Measurements from ENCODE around the gene ZNF593OS.

ZNF593OS gene

DNA sequence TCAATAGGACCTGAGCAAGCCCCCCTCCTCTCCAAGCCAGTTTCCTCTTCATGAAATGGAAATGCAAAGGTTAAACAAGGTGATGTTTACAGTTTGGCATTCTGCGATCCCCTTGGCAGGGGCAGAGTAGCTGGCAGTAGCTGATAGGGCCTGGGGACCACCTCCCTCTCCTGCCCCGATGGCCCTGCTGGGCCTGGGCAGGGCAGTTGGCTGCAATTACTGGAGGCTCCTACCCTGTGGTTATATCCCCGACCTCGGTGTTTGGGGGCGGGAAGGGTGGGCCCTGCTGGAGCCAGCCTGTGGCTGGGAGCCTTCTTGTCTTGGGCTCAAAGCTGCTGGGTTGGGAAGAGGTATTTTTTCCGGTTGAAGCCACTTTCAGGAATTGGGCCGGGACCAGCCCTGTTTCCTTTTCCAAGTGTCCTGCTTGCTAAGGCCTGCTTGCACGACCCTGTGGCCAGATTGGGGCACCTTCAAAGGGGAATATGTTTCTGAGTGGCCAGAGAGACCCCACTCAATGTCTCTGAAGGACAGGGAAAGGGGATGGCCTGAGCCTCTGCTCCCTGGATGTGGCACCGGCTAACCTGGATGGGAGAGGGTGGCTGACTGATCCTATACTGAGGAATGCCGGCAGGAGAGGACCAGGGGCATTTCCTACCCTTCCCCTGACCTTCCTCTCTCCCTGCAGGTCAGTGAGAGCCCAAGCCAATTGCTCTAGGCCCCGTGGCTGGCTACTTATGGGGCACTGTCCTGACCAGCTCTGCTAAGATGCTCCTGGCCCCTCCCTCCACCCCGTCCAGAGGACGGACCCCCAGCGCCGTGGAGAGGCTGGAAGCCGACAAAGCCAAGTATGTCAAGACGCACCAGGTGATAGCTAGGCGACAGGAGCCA lies 10.9 kb downstream of the ZNF593OS start:
- DNase-seq (ENCODE audit: low spot score): no peak
- H3K18ac ChIP-seq (ENCODE audit: low read length): peak overlapping the region; percentile 98
- peak overlapping the region in 1 of 2 donors; percentile 73 for H3K4me3 ChIP-seq (ENCODE audit: low read length in 2 of 2)
- H3K4ac ChIP-seq (ENCODE audit: low read length): peak overlapping the region; percentile 80
- peaks cover 43 to 48% of the 10 kb centered on the region in 2 donors for H3K4me1 ChIP-seq (ENCODE audit: control insufficient read depth in 2 of 2, insufficient read depth in 1 of 2, low read depth in 1 of 2, low read length in 2 of 2)
- no peak overlapping the region for H2BK12ac ChIP-seq (ENCODE audit: low read length)
- no peaks in the 10 kb centered on the region for H3K9me3 ChIP-seq (replicated peaks in 1 of 2; ENCODE audit: control insufficient read depth in 2 of 2, insufficient read depth in 1 of 2, low read depth in 1 of 2, low read length in 2 of 2)
- peak overlapping the region; percentile 77 for H3K14ac ChIP-seq (ENCODE audit: low read length)
- H2AK5ac ChIP-seq (ENCODE audit: low read depth, low read length): peak overlapping the region; percentile 92
- H4K8ac ChIP-seq (ENCODE audit: low read depth, low read length): no peak overlapping the region
- peaks cover 3 to 35% (median 3%) of the 10 kb centered on the region in 3 experiments for H3K27me3 ChIP-seq (ENCODE audit: control insufficient read depth in 3 of 3, insufficient read depth in 3 of 3, low read depth in 1 of 3, low read length in 3 of 3)
- H3K9ac ChIP-seq (ENCODE audit: low read depth, low read length, poor library complexity): peak overlapping the region; percentile 73
- H2BK15ac ChIP-seq (ENCODE audit: low read length): peak overlapping the region; percentile 96
- no CpG with 5 or more reads among the region's 18 CpGs for WGBS, 2 donors (ENCODE audit: extremely low coverage in 2 of 2, insufficient read length in 2 of 2, insufficient replicate concordance in 1 of 2)
- peak overlapping the region; percentile 99 for H3K23ac ChIP-seq (ENCODE audit: low read depth, low read length, poor library complexity)
- H2BK5ac ChIP-seq (ENCODE audit: low read length): no peak overlapping the region
- H4K91ac ChIP-seq (ENCODE audit: low read depth, low read length, poor library complexity): peak overlapping the region; percentile 73
- H2AFZ ChIP-seq (ENCODE audit: low read length): no peak overlapping the region
- no peaks in the 10 kb centered on the region for H3K36me3 ChIP-seq (replicated peaks in 1 of 2; ENCODE audit: control insufficient read depth in 2 of 2, insufficient read depth in 2 of 2, low read length in 2 of 2)
- no peak overlapping the region for H3K27ac ChIP-seq (replicated peaks; ENCODE audit: low read length)
- H3K4me2 ChIP-seq (ENCODE audit: insufficient read depth, low read length, poor library complexity, severe bottlenecking): peak overlapping the region; percentile 75
- H3K79me1 ChIP-seq (ENCODE audit: low read depth, low read length): no peaks in the 10 kb centered on the region
- H2BK120ac ChIP-seq (ENCODE audit: low read depth, low read length): peak overlapping the region; percentile 10

DNA sequence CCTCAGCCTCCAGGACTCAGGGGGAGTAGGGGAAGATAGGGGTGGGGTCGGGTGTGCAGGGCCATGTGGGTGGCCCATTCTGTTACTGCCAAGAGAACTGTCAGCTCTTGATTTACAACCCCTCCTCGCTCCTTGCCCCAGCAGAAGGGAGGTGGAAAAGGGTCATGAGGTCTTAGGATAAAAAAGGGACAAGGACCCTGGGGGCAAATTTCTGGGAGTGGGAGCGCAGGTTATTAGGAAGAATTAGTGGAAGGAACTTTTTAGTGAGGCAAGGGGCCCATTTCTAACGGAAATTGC lies 11.9 kb downstream of the ZNF593OS start:
- H2BK120ac ChIP-seq (ENCODE audit: low read depth, low read length): no peak overlapping the region
- H3K4me2 ChIP-seq (ENCODE audit: insufficient read depth, low read length, poor library complexity, severe bottlenecking): no peak overlapping the region
- H3K9ac ChIP-seq (ENCODE audit: low read depth, low read length, poor library complexity): no peak overlapping the region
- H2BK5ac ChIP-seq (ENCODE audit: low read length): no peak overlapping the region
- no peak for DNase-seq (ENCODE audit: low spot score)
- no peaks in the 10 kb centered on the region for H3K36me3 ChIP-seq (replicated peaks in 1 of 2; ENCODE audit: control insufficient read depth in 2 of 2, insufficient read depth in 2 of 2, low read length in 2 of 2)
- peak overlapping the region; percentile 84 for H2AFZ ChIP-seq (ENCODE audit: low read length)
- H3K18ac ChIP-seq (ENCODE audit: low read length): no peak overlapping the region
- no peak overlapping the region for H2BK15ac ChIP-seq (ENCODE audit: low read length)
- peaks cover 47 to 48% of the 10 kb centered on the region in 2 donors for H3K4me1 ChIP-seq (ENCODE audit: control insufficient read depth in 2 of 2, insufficient read depth in 1 of 2, low read depth in 1 of 2, low read length in 2 of 2)
- H3K79me1 ChIP-seq (ENCODE audit: low read depth, low read length): no peaks in the 10 kb centered on the region
- peak overlapping the region in 1 of 2 donors; percentile 50 for H3K4me3 ChIP-seq (ENCODE audit: low read length in 2 of 2)
- peaks cover 3 to 38% (median 5%) of the 10 kb centered on the region in 3 experiments for H3K27me3 ChIP-seq (ENCODE audit: control insufficient read depth in 3 of 3, insufficient read depth in 3 of 3, low read depth in 1 of 3, low read length in 3 of 3)
- H3K27ac ChIP-seq (replicated peaks; ENCODE audit: low read length): no peak overlapping the region
- H3K4ac ChIP-seq (ENCODE audit: low read length): no peak overlapping the region
- H3K9me3 ChIP-seq (replicated peaks in 1 of 2; ENCODE audit: control insufficient read depth in 2 of 2, insufficient read depth in 1 of 2, low read depth in 1 of 2, low read length in 2 of 2): no peaks in the 10 kb centered on the region
- H3K14ac ChIP-seq (ENCODE audit: low read length): no peak overlapping the region
- peak overlapping the region; percentile 13 for H2AK5ac ChIP-seq (ENCODE audit: low read depth, low read length)
- H2BK12ac ChIP-seq (ENCODE audit: low read length): no peak overlapping the region
- no CpG with 5 or more reads among the region's 4 CpGs for WGBS, 2 donors (ENCODE audit: extremely low coverage in 2 of 2, insufficient read length in 2 of 2, insufficient replicate concordance in 1 of 2)
- H3K23ac ChIP-seq (ENCODE audit: low read depth, low read length, poor library complexity): no peak overlapping the region
- H4K91ac ChIP-seq (ENCODE audit: low read depth, low read length, poor library complexity): no peak overlapping the region
- H4K8ac ChIP-seq (ENCODE audit: low read depth, low read length): no peak overlapping the region

- H3K18ac ChIP-seq (ENCODE audit: low read length): peak within 1 kb of the TSS; percentile 73
- H2BK120ac ChIP-seq (ENCODE audit: low read depth, low read length): no peak within 1 kb of the TSS
- H3K23ac ChIP-seq (ENCODE audit: low read depth, low read length, poor library complexity): no peak within 1 kb of the TSS
- H2BK15ac ChIP-seq (ENCODE audit: low read length): peak within 1 kb of the TSS; percentile 49
- no peaks in the 10 kb centered on the region for H3K79me1 ChIP-seq (ENCODE audit: low read depth, low read length)
- H3K4me3 ChIP-seq (ENCODE audit: low read length in 2 of 2): peak within 1 kb of the TSS; percentile 43 to 50
- H3K14ac ChIP-seq (ENCODE audit: low read length): no peak within 1 kb of the TSS
- no peaks in the 10 kb centered on the region for H3K9me3 ChIP-seq (replicated peaks in 1 of 2; ENCODE audit: control insufficient read depth in 2 of 2, insufficient read depth in 1 of 2, low read depth in 1 of 2, low read length in 2 of 2)
- H3K4ac ChIP-seq (ENCODE audit: low read length): no peak within 1 kb of the TSS
- no peak within 1 kb of the TSS for H3K4me2 ChIP-seq (ENCODE audit: insufficient read depth, low read length, poor library complexity, severe bottlenecking)
- H2BK12ac ChIP-seq (ENCODE audit: low read length): no peak within 1 kb of the TSS
- peak within 1 kb of the TSS; percentile 84 for H2AFZ ChIP-seq (ENCODE audit: low read length)
- no peak within 1 kb of the TSS for H3K9ac ChIP-seq (ENCODE audit: low read depth, low read length, poor library complexity)
- H3K36me3 ChIP-seq (replicated peaks in 1 of 2; ENCODE audit: control insufficient read depth in 2 of 2, insufficient read depth in 2 of 2, low read length in 2 of 2): no peaks in the 10 kb centered on the region
- no CpG with 5 or more reads among the region's 6 CpGs for WGBS, 2 donors (ENCODE audit: extremely low coverage in 2 of 2, insufficient read length in 2 of 2, insufficient replicate concordance in 1 of 2)
- H2BK5ac ChIP-seq (ENCODE audit: low read length): no peak within 1 kb of the TSS
- no peak within 1 kb of the TSS for H4K8ac ChIP-seq (ENCODE audit: low read depth, low read length)
- H4K91ac ChIP-seq (ENCODE audit: low read depth, low read length, poor library complexity): no peak within 1 kb of the TSS
- peaks cover 44 to 50% of the 10 kb centered on the region in 2 donors for H3K4me1 ChIP-seq (ENCODE audit: control insufficient read depth in 2 of 2, insufficient read depth in 1 of 2, low read depth in 1 of 2, low read length in 2 of 2)
- no peak within 1 kb of the TSS for H3K27ac ChIP-seq (replicated peaks; ENCODE audit: low read length)
- peaks cover 3 to 38% (median 5%) of the 10 kb centered on the region in 3 experiments for H3K27me3 ChIP-seq (ENCODE audit: control insufficient read depth in 3 of 3, insufficient read depth in 3 of 3, low read depth in 1 of 3, low read length in 3 of 3)
- H2AK5ac ChIP-seq (ENCODE audit: low read depth, low read length): peak within 1 kb of the TSS; percentile 13
- no peak for DNase-seq (ENCODE audit: low spot score)
Observed at GRCh38 chr1:26158908-26159742, 12.5 kb downstream of the ZNF593OS start, which contains the start of gene FAM110D. TSS of gene FAM110D (plus strand) at chr1:26159079. CDS start at chr1:26161292, 2,213 bp downstream.
